Stimulated activated CD8-positive, alpha-beta memory T cell treated with anti-CD3 and anti-CD28 coated beads, Interleukin-7, amount 100 ng/mL, for 24 hours (primary cell): ENCODE results near the gene TLE4.
"Not testable (repeated sequence)": the region's sequence is repeated elsewhere in the genome, so short reads cannot be mapped to it uniquely, and the experiment has no call there.

Experiments used
- DNase-seq: peaks from one replicate; pipeline ENCODE4 v3.0.0-alpha.2; 2020; ENCODE audit warnings: low read depth

Gene TLE4

GRCh38 chr9:79736051-79736450 is 164.3 kb downstream of the TLE4 start:
- no peak for DNase-seq

GRCh38 chr9:79741381-79741780 is 169.6 kb downstream of the TLE4 start:
- no peak for DNase-seq

GRCh38 chr9:79742110-79742721 is 170.5 kb downstream of the TLE4 start:
- DNase-seq, result no peak

- no peak for DNase-seq
These were observed 172.8 kb downstream of the TLE4 start for GRCh38 chr9:79744521-79744920.

GRCh38 chr9:79745752-79746336 is 174.1 kb downstream of the TLE4 start:
- no peak for DNase-seq

GRCh38 chr9:79751895-79752466 is 180.2 kb downstream of the TLE4 start:
- DNase-seq, result not testable (repeated sequence)

GRCh38 chr9:79756414-79756813 is 184.6 kb downstream of the TLE4 start:
- DNase-seq, result no peak

- DNase-seq, result no peak
These were observed 185.3 kb downstream of the TLE4 start for GRCh38 chr9:79757074-79757473.

GRCh38 chr9:79757881-79758669 is 186.3 kb downstream of the TLE4 start:
- no peak for DNase-seq

- no peak for DNase-seq
These were observed 187.7 kb downstream of the TLE4 start for GRCh38 chr9:79759460-79759859.

GRCh38 chr9:79762070-79762469 is 190.3 kb downstream of the TLE4 start:
- no peak for DNase-seq

GRCh38 chr9:79763671-79764285 is 192.0 kb downstream of the TLE4 start:
- DNase-seq, result no peak

- DNase-seq, result no peak
These were observed 192.6 kb downstream of the TLE4 start for GRCh38 chr9:79764374-79764773.

- no peak for DNase-seq
These were observed 193.7 kb downstream of the TLE4 start for GRCh38 chr9:79765466-79765865.

GRCh38 chr9:79766091-79766490 is 194.3 kb downstream of the TLE4 start:
- no peak for DNase-seq

GRCh38 chr9:79768194-79768593 is 196.4 kb downstream of the TLE4 start:
- DNase-seq, result no peak

- DNase-seq, result no peak
These were observed 197.9 kb downstream of the TLE4 start for GRCh38 chr9:79769476-79770275.

- no peak for DNase-seq
These were observed 202.6 kb downstream of the TLE4 start for GRCh38 chr9:79774356-79774755.
